GM21390 (cell line): ENCODE measurements around the gene ROBO4.

Experiments
- ATAC-seq: cut with Tn5 transposase; IDR thresholded peaks from one replicate; pipeline ENCODE4 v1.9.1; 2021; ENCODE audit not compliant: unreplicated experiment

The ROBO4 gene

GRCh38 chr11:124875401-124875800 lies 22.3 kb downstream of the ROBO4 start:
- ATAC-seq: no peak

DNA sequence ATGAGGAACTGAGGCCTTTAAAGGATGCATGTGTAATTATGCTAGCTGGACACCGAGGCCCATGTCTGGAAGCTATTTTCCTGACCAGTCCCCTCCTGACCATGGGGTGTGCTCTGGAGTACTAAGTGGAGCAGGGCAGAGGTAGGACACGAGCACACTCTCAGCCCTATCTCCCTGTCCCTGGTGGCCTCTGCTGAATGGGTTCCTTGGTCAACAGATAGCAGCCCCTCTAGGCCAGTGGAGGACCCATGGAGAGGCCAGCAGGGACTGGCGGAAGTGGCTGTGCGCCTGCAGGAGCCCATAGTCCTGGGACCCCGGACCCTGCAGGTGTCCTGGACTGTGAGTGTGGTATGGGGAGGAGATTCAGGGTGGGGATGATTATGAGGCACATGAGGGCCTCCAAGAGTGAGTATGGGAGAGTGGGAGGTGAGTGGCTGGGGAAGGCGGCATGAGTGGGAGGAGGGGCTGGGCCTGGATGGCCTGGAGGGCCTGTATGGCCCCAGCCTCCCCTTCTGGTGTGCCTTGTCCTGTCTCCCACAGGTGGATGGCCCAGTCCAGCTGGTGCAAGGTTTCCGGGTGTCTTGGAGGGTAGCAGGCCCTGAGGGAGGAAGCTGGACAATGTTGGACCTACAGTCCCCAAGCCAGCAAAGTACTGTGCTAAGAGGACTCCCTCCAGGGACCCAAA lies 23.0 kb downstream of the ROBO4 start:
- ATAC-seq: no peak

- no peak for ATAC-seq
Observed at GRCh38 chr11:124873951-124874350, 23.7 kb downstream of the ROBO4 start.

DNA sequence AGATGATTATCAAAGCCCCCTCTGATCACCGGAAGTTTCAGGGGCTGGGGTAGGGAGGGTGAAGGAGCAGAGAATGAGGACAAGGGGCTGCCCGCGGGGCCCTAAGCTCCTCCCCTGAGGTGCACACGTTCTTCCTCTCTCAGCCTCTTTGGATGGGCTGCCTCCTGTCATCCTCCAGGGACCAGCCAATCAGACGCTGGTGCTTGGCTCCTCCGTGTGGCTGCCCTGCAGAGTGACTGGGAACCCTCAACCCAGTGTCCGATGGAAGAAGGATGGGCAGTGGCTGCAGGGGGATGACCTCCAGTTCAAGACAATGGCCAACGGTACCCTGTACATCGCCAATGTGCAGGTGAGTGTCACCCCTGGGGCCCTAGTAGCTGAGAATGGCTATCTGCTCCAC lies 24.9 kb downstream of the ROBO4 start:
- no peak for ATAC-seq

DNA sequence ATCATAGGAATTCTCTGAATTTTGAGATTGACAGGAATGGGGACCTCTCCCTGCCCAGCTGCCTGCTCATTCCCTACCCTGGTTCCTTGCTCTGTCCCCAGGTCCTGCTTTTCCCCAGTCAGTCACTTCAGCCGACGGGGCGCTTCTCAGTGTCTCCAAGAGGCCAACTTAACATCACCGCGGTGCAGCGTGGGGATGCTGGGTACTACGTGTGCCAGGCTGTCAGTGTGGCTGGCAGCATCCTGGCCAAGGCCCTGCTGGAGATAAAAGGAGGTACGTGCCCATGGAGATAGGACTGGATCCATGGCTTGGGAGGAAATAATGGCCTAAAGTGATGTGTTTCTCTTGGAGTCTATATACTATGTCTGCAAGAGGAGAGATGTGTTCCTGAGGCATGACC lies 25.4 kb downstream of the ROBO4 start:
- ATAC-seq: no peak

- ATAC-seq: no peak
Observed at GRCh38 chr11:124870430-124870829, 27.2 kb downstream of the ROBO4 start.

- ATAC-seq: no peak
Observed at GRCh38 chr11:124869856-124870387, 27.7 kb downstream of the ROBO4 start.

GRCh38 chr11:124869331-124869730 lies 28.3 kb downstream of the ROBO4 start:
- ATAC-seq: no peak

GRCh38 chr11:124868331-124869274 lies 29.1 kb downstream of the ROBO4 start:
- ATAC-seq: no peak

DNA sequence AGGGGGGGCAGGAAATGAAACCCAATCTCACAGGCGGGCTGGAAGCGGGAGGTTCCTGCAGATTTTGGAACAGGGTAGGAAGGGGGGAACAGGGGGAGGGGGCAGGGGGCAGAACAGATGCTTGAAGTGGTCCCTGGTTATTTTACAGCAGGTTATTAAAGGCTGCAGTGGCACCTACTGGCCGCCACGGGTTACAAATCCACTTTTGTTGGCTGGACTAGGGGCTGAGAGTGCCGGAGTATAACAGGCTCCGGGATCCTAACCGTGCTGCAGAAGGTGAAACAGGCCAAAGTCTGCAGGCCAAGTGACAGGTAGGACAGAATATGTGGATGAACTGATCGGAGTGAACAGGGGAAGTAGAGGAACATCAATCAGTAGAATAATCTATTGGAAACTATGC lies 30.0 kb downstream of the ROBO4 start:
- ATAC-seq: peak; percentile 67

- ATAC-seq: peak; percentile 47
Observed at GRCh38 chr11:124865902-124866851, 31.5 kb downstream of the ROBO4 start.

GRCh38 chr11:124865181-124865901 lies 32.3 kb downstream of the ROBO4 start, which contains the start of gene ROBO3:
ROBO3 (plus strand) TSS chr11:124865432; CDS start chr11:124865578, 146 bp downstream.
- ATAC-seq: no peak

GRCh38 chr11:124864892-124865180 lies 32.8 kb downstream of the ROBO4 start:
- ATAC-seq: no peak

DNA sequence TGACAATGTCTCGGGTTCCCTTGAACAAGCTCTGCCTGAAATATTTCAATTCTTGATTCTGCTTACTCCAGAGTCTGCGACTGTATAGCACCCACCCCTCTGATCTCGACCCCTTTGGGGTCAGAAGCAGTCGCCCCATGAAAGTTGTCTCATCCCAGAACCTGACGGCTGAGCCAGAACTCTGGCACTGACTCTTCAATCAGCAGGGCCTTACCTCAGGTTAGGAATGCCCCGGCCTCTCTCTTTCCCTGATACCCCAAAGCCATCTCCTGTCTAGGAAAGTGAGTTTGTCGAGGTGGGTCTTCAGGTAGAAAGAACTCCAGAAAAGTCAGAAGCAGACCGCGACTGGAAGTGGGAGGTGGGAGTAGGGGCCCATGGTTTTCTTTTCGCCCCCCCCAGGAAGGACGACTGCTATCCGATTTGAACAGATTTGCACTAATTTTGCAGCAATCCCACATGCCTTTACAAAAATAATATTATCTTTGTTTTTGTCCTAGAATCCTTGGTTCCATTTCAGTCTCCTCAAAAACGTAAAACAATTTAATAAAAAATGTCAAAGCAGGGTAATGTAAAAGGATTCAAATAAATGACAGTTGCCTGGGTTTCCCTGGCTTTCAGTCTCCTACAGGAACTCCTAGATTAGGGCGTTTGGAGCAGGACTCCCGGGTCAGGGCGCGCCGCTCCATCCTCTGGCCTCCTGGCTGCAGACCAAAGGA lies 33.3 kb downstream of the ROBO4 start:
- no peak for ATAC-seq

DNA sequence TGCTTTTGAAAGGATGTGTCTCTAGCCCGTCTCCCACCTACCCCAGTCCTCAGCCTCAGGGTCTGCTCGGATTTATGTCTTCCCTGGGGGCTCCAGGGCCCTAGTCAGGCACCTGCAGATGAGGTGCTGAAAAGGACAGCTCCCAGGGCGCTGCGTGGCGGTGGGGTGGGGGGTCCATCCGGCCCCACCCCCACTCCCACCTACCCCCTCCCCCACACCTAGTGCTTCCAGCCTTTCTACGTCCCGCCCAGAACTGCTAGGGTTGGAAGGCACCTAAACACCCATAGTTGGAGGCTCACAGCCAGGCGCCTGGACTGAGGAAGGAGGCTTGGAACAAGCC lies 33.9 kb downstream of the ROBO4 start:
- no peak for ATAC-seq

DNA sequence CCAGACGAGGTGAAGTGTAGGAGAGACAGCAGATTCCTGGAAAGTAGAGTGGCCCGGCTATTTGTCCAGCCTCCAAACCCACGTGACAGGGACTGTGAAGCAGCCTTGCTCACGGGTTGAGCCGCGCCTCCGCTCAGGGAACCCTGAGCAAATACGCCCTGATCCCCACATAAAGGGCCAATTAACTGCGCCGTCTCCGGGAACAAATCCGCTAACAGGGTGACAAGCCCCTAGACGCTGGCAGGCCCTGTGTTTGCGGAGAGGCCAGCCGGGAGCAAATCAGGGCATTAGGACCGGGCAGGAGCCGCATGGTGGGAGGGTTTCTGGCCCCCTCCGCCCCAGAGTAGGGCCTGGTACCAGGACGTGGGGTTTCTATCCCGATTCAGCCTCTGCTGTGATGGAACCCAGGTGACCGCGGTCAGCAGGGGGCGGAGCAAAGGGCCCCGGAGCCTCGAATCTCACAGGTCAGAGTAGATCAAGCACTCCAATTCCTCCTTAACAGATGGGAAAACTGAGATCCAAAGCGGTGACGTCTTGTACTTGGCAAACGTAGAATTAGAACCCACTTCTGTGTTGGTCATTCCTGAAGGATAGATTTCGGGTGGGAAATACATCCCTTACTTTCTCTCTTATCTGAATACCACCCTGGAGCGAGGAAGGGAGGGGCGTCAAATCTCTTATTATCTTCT lies 34.4 kb downstream of the ROBO4 start:
- ATAC-seq: no peak

DNA sequence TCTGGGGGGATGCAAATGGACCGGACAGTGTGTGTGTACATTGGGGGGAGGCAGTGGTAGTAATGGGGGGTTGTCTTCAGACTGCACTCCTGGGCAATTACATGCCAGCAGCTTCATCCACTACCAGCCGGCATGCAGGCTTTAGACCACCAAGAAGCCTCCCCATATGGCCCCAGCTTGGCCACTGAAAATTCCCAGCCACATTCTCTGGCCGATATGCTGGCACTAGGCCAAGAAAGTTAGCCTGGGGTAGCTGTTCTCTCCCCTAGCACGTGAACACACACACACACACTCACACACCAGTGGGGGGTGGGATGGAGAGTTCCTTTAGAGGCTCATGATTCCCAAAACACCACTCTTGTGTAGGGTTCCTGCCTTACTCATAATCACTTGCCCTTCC lies 36.0 kb downstream of the ROBO4 start:
- no peak for ATAC-seq

DNA sequence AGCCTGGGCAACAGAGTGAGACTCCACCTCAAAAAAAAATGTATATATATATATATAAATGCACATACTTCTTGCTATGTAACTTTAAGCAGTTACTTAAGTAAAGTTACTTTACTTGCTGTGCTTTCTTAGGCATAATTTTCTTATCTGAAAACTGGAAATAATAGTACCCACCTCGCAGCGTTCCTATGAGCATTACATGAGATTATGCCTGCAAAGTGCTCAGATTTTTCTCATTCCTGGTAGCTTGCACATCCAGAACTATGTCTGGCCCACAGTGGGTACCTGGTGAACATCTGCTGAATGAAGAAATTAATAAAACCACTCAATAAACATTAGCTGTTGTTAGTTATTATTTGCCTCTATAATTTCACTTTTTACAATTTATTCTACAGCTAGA lies 38.5 kb downstream of the ROBO4 start:
- no peak for ATAC-seq

GRCh38 chr11:124846070-124846673 lies 51.5 kb downstream of the ROBO4 start:
- no peak for ATAC-seq
